HEK293T (cell line): ENCODE data around the gene DNAAF5.

Experiments used
- CTCF ChIA-PET: fragments of 350-600 bp; formaldehyde crosslinking; extraction: SDS; loops from one replicate; lab custom pipeline; 2021; ENCODE audit warnings: antibody characterized with exemption, inconsistent platforms; lab: Yijun Ruan, JAX
- POLR2A ChIA-PET: fragments of 350-600 bp; formaldehyde crosslinking; extraction: SDS; loops from one replicate; lab custom pipeline; 2020; ENCODE audit warnings: antibody characterized with exemption, inconsistent platforms; lab: Yijun Ruan, JAX
- DNase-seq: peaks from one replicate; pipeline ENCODE4 v3.0.0; 2012; ENCODE audit warnings: mixed read lengths; ENCODE audit errors: extremely low spot score
- ARNT ChIP-seq: fragments of 450-650 bp; IDR thresholded peaks from 2 replicates; pipeline ENCODE4 v1.6.1; 2017; ENCODE audit warnings: mild to moderate bottlenecking
- BHLHE40 ChIP-seq: fragments of 450-650 bp; IDR thresholded peaks from 2 replicates; pipeline ENCODE4 v1.6.1; 2016; ENCODE audit warnings: mild to moderate bottlenecking, moderate library complexity, borderline replicate concordance
- CTBP1 ChIP-seq: fragments of 450-650 bp; IDR thresholded peaks from 2 replicates; pipeline ENCODE4 v1.6.1; 2016; ENCODE audit warnings: borderline replicate concordance
- ELF4 ChIP-seq: fragments of 450-650 bp; IDR thresholded peaks from 2 replicates; pipeline ENCODE4 v1.6.1; 2017; ENCODE audit warnings: antibody characterized with exemption
- FOXA1 ChIP-seq: fragments of 450-650 bp; IDR thresholded peaks from 2 replicates; pipeline ENCODE4 v1.6.1; 2016; ENCODE audit warnings: mild to moderate bottlenecking
- FOXK2 ChIP-seq: fragments of 450-650 bp; IDR thresholded peaks from 2 replicates; pipeline ENCODE4 v1.6.1; 2016; ENCODE audit warnings: mild to moderate bottlenecking
- FOXM1 ChIP-seq: fragments of 450-650 bp; IDR thresholded peaks from 2 replicates; pipeline ENCODE4 v1.6.1; 2017; ENCODE audit warnings: mild to moderate bottlenecking, borderline replicate concordance
- HDGF ChIP-seq: fragments of 450-650 bp; IDR thresholded peaks from 2 replicates; pipeline ENCODE4 v1.6.1; 2017; ENCODE audit warnings: antibody characterized with exemption, borderline replicate concordance
- L3MBTL2 ChIP-seq: fragments of 450-650 bp; conservative IDR thresholded peaks from 2 replicates; pipeline ENCODE4 v1.6.1; 2016; ENCODE audit warnings: mild to moderate bottlenecking
- LEF1 ChIP-seq: fragments of 450-650 bp; IDR thresholded peaks from 2 replicates; pipeline ENCODE4 v1.6.1; 2017; ENCODE audit warnings: mild to moderate bottlenecking, borderline replicate concordance
- NFRKB ChIP-seq: fragments of 450-650 bp; IDR thresholded peaks from 2 replicates; pipeline ENCODE4 v1.6.1; 2016; ENCODE audit warnings: mild to moderate bottlenecking, moderate library complexity
- PKNOX1 ChIP-seq: fragments of 450-650 bp; IDR thresholded peaks from 2 replicates; pipeline ENCODE4 v1.6.1; 2016
- SP1 ChIP-seq: fragments of 450-650 bp; IDR thresholded peaks from 2 replicates; pipeline ENCODE4 v1.6.1; 2017
- SUZ12 ChIP-seq: fragments of 450-650 bp; IDR thresholded peaks from 2 replicates; pipeline ENCODE4 v1.6.1; 2016; ENCODE audit warnings: mild to moderate bottlenecking
- TARDBP ChIP-seq: fragments of 450-650 bp; IDR thresholded peaks from 2 replicates; pipeline ENCODE4 v1.6.1; 2016
- ZNF384 ChIP-seq: fragments of 450-650 bp; IDR thresholded peaks from 2 replicates; pipeline ENCODE4 v1.6.1; 2016

DNAAF5 gene

GRCh38 chr7:780081-780480 lies 53.6 kb downstream of the DNAAF5 start:
- ChIA-PET CTCF (no interaction called here), POLR2A (no interaction called here)
- no peak for DNase-seq
- no peak for TF ChIP-seq HDGF
- TF ChIP-seq FOXK2: no peak
- TF ChIP-seq FOXA1: no peak
- TF ChIP-seq SP1: no peak
- no peak for TF ChIP-seq ARNT
- no peak for TF ChIP-seq TARDBP
- no peak for TF ChIP-seq LEF1
- no peak for TF ChIP-seq SUZ12
- TF ChIP-seq ELF4: no peak
- no peak for TF ChIP-seq CTBP1
- no peak for TF ChIP-seq NFRKB
- TF ChIP-seq ZNF384: no peak
- TF ChIP-seq BHLHE40: no peak

- ChIA-PET CTCF (no interaction called here), POLR2A (no interaction called here)
- no peak for TF ChIP-seq BHLHE40
- no peak for TF ChIP-seq ARNT
- DNase-seq: no peak
Measured at GRCh38 chr7:780516-780915, 54.0 kb downstream of the DNAAF5 start.

GRCh38 chr7:781186-781849 lies 54.8 kb downstream of the DNAAF5 start:
- POLR2A ChIA-PET: no interaction called here
- no peak for TF ChIP-seq FOXM1
- no peak for TF ChIP-seq ZNF384
- no peak for TF ChIP-seq HDGF
- no peak for TF ChIP-seq L3MBTL2
- TF ChIP-seq TARDBP: no peak
- TF ChIP-seq BHLHE40: no peak
- TF ChIP-seq FOXA1: no peak
- TF ChIP-seq FOXK2: no peak
- TF ChIP-seq ELF4: no peak
- TF ChIP-seq ARNT: no peak
- no peak for TF ChIP-seq PKNOX1
- no peak for TF ChIP-seq NFRKB
- TF ChIP-seq SUZ12: no peak
- no peak for TF ChIP-seq SP1
- TF ChIP-seq LEF1: no peak
- no peak for DNase-seq
- CTCF ChIA-PET: no interaction called here

DNA sequence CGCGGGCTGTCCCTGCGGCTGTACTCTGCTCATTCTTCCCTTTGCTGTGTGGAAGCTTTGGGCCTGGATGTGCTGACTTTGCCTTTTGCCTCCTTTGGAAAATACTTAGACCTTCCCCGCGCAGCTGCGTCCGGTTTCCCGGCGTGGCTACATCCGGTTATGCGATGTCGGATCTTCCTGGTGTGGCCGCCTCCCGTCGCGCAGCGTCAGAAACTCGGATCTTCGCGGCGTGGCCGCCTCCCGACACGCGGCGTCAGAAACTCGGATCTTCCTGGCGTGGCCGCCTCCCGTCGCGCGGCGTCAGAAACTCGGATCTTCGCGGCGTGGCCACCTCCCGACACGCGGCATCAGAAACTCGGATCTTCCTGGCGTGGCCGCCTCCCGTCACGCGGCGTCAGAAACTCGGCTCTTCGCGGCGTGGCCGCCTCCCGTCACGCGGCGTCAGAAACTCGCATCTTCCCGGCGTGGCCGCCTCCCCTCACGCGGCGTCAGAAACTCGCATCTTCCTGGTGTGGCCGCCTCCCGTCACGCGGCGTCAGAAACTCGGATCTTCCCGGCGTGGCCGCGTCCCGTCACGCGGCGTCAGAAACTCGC lies 55.5 kb downstream of the DNAAF5 start:
- ChIA-PET POLR2A (no interaction called here), CTCF (no interaction called here)
- TF ChIP-seq FOXA1: no peak
- no peak for TF ChIP-seq FOXM1
- no peak for TF ChIP-seq NFRKB
- no peak for TF ChIP-seq FOXK2
- no peak for TF ChIP-seq TARDBP
- TF ChIP-seq HDGF: no peak
- TF ChIP-seq SUZ12: no peak
- no peak for TF ChIP-seq CTBP1
- TF ChIP-seq ELF4: no peak
- TF ChIP-seq ZNF384: no peak
- no peak for TF ChIP-seq L3MBTL2
- TF ChIP-seq ARNT: no peak
- no peak for DNase-seq

GRCh38 chr7:782718-783449 lies 56.4 kb downstream of the DNAAF5 start:
- no peak for TF ChIP-seq FOXK2
- no peak for TF ChIP-seq HDGF
- TF ChIP-seq ZNF384: no peak
- no peak for TF ChIP-seq BHLHE40
- TF ChIP-seq ARNT: no peak
- no peak for TF ChIP-seq FOXM1
- no peak for TF ChIP-seq PKNOX1
- TF ChIP-seq TARDBP: no peak
- no peak for TF ChIP-seq LEF1
- TF ChIP-seq NFRKB: no peak
- ChIA-PET CTCF (no interaction called here), POLR2A (no interaction called here)
- DNase-seq: no peak

DNA sequence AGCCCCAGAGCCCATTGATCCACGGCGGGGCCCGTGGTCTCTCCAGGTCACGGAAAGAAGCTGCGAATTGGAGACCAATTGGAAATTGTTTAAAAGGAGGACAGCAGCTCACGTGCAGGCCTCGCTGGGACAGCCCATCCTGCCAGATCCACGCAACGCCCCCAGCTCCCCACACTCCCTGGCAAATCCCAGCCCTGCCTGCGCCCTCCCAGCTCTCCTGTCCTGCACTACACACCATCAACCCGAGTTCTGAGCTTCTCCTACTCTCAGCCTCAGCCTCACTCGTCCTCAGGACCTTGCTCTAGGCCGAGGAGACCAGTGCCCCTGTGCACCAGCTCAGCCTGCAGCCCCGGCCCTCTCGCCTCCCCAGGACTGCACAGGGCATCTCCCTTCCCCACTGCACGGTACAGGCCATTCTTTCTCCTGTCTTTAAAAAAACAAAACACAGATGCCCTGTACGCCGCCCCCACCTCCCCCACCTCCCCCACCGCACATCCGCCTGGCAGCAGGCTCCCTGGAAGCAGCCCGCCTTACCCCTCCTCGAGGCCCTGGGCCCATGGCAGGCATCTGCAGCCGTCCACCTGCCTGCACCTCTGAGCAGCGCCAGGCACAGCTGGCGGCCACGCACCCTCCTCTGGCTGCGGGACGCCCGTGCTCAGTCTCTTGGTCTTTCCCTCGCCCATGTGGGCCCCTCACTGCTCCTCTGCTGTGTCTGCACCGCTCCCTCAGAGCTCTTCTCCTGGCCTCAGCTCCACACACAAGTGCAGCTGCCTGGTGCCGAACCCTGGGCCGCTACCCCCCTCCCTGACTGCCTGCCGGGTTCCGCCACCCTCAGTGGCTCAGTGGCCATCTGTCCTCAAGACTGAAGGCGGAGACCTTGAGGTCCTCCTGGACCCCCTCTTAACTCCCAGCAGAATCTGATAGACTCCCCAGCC lies 57.3 kb downstream of the DNAAF5 start:
- ChIA-PET CTCF (no interaction called here), POLR2A (no interaction called here)
- DNase-seq: no peak
- TF ChIP-seq PKNOX1: no peak
- no peak for TF ChIP-seq FOXK2
- no peak for TF ChIP-seq FOXA1
- TF ChIP-seq SP1: no peak
- no peak for TF ChIP-seq TARDBP
- no peak for TF ChIP-seq BHLHE40
- no peak for TF ChIP-seq L3MBTL2
- TF ChIP-seq CTBP1: no peak
- TF ChIP-seq ARNT: no peak
